Lower leg skin (tissue), 3 donors: ENCODE data around the gene PRSS48.

Experiments used
- POLR2A ChIP-seq, 2 donors: fragments of 450-650 bp; IDR thresholded peaks; one replicate each; pipeline ENCODE4 v1.6.1; 2016 to 2017; ENCODE audit warnings: antibody characterized with exemption in 2 of 2, mild to moderate bottlenecking in 1 of 2, moderate library complexity in 1 of 2
- TF ChIP-seq, protein P1 (sequence below), 3 donors: fragments of 450-650 bp; IDR thresholded peaks; one replicate each; pipeline ENCODE4 v1.5.1; 2016; ENCODE audit warnings: antibody characterized with exemption in 3 of 3, mild to moderate bottlenecking in 3 of 3, moderate library complexity in 2 of 3

- TF ChIP-seq, protein P1, sequence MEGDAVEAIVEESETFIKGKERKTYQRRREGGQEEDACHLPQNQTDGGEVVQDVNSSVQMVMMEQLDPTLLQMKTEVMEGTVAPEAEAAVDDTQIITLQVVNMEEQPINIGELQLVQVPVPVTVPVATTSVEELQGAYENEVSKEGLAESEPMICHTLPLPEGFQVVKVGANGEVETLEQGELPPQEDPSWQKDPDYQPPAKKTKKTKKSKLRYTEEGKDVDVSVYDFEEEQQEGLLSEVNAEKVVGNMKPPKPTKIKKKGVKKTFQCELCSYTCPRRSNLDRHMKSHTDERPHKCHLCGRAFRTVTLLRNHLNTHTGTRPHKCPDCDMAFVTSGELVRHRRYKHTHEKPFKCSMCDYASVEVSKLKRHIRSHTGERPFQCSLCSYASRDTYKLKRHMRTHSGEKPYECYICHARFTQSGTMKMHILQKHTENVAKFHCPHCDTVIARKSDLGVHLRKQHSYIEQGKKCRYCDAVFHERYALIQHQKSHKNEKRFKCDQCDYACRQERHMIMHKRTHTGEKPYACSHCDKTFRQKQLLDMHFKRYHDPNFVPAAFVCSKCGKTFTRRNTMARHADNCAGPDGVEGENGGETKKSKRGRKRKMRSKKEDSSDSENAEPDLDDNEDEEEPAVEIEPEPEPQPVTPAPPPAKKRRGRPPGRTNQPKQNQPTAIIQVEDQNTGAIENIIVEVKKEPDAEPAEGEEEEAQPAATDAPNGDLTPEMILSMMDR (IDR thresholded peaks at IDR 0.05) = no peak
- TF ChIP-seq POLR2A (IDR thresholded peaks at IDR 0.05) = no peak
Measured at GRCh38 chr4:151324124-151324751, 47.3 kb downstream of the PRSS48 start.
